Liver (tissue), 9 donors: ENCODE data around the gene GATAD2B. TPM values are rescaled to one million over a fixed set of nuclear protein-coding genes. Genes with fewer than 3 reads are reported as not detected.

Source experiments
- DNase-seq: peaks from one replicate; pipeline ENCODE4 v3.0.0-alpha.2; 2017; ENCODE audit warnings: low spot score
- H3K27ac ChIP-seq, 2 donors: one replicate each; pipeline ENCODE4 v1.7.0; 2013; ENCODE audit warnings: inconsistent platforms in 2 of 2, low read length in 2 of 2, control low read depth in 1 of 2, low read depth in 1 of 2, mild to moderate bottlenecking in 1 of 2
- H3K27me3 ChIP-seq, 4 donors: one replicate each; pipeline versions ENCODE4 v1.6.1 to v1.7.0; 2013; ENCODE audit warnings: low read length in 3 of 4, inconsistent platforms in 1 of 4, mild to moderate bottlenecking in 1 of 4, moderate library complexity in 1 of 4; ENCODE audit not compliant: control insufficient read depth in 4 of 4, insufficient read depth in 4 of 4
- H3K36me3 ChIP-seq, 4 donors: one replicate each; pipeline versions ENCODE4 v1.6.1 to v1.7.0; 2013; ENCODE audit warnings: low read length in 3 of 4, mild to moderate bottlenecking in 3 of 4, low read depth in 1 of 4, moderate library complexity in 1 of 4; ENCODE audit not compliant: control insufficient read depth in 4 of 4, insufficient read depth in 3 of 4
- H3K4me1 ChIP-seq, 4 donors: one replicate each; pipeline versions ENCODE4 v1.6.1 to v1.7.0; 2013; ENCODE audit warnings: low read length in 3 of 4, mild to moderate bottlenecking in 3 of 4, moderate library complexity in 1 of 4; ENCODE audit not compliant: control insufficient read depth in 4 of 4, insufficient read depth in 4 of 4
- H3K4me3 ChIP-seq, 3 donors: one replicate each; pipeline versions ENCODE4 v1.6.1 to v1.7.0; 2013; ENCODE audit warnings: low read length in 3 of 3, control low read depth in 1 of 3, low read depth in 1 of 3, mild to moderate bottlenecking in 1 of 3
- H3K9ac ChIP-seq, 2 donors: one replicate each; pipeline ENCODE4 v1.7.0; 2013; ENCODE audit warnings: low read length in 2 of 2, mild to moderate bottlenecking in 2 of 2, moderate library complexity in 2 of 2, control low read depth in 1 of 2, low read depth in 1 of 2
- H3K9me3 ChIP-seq, 4 donors: one replicate each; pipeline versions ENCODE4 v1.6.1 to v1.7.0; 2013; ENCODE audit warnings: low read length in 3 of 4; ENCODE audit not compliant: control insufficient read depth in 4 of 4
- EGR1 ChIP-seq, 2 donors: IDR thresholded peaks; 2 replicates each; pipeline ENCODE4 v1.6.1; 2016 to 2018; ENCODE audit warnings: antibody characterized with exemption in 2 of 2, low read depth in 2 of 2
- FOXA1 ChIP-seq: IDR thresholded peaks from 2 replicates; pipeline ENCODE4 v1.6.1; 2016; ENCODE audit warnings: antibody characterized with exemption
- FOXA2 ChIP-seq: IDR thresholded peaks from 2 replicates; pipeline ENCODE4 v1.6.1; 2016; ENCODE audit warnings: antibody characterized with exemption
- GABPA ChIP-seq, 2 donors: IDR thresholded peaks in 1 of 2; conservative IDR thresholded peaks in 1 of 2; 2 replicates each; pipeline ENCODE4 v1.6.1; 2016; ENCODE audit warnings: antibody characterized with exemption in 2 of 2, mild to moderate bottlenecking in 1 of 2, moderate library complexity in 1 of 2
- HNF4A ChIP-seq, 2 donors: conservative IDR thresholded peaks; 2 replicates each; pipeline ENCODE4 v1.6.1; 2016; ENCODE audit warnings: antibody characterized with exemption in 2 of 2, mild to moderate bottlenecking in 2 of 2
- HNF4G ChIP-seq: IDR thresholded peaks from 2 replicates; pipeline ENCODE4 v1.6.1; 2016; ENCODE audit warnings: antibody characterized with exemption
- JUND ChIP-seq, 2 donors: IDR thresholded peaks; 2 replicates each; pipeline ENCODE4 v1.6.1; 2016; ENCODE audit warnings: antibody characterized with exemption in 2 of 2
- NR2F2 ChIP-seq: IDR thresholded peaks from 2 replicates; pipeline ENCODE4 v1.6.1; 2016; ENCODE audit warnings: antibody characterized with exemption
- RAD21 ChIP-seq, 2 donors: IDR thresholded peaks; 2 replicates each; pipeline ENCODE4 v1.6.1; 2016; ENCODE audit warnings: antibody characterized with exemption in 2 of 2, mild to moderate bottlenecking in 2 of 2
- RXRA ChIP-seq, 2 donors: IDR thresholded peaks; 2 replicates each; pipeline ENCODE4 v1.6.1; 2017 to 2018; ENCODE audit warnings: antibody characterized with exemption in 2 of 2, mild to moderate bottlenecking in 1 of 2
- SP1 ChIP-seq: IDR thresholded peaks from 2 replicates; pipeline ENCODE4 v1.6.1; 2018; ENCODE audit warnings: antibody characterized with exemption, mild to moderate bottlenecking
- TAF1 ChIP-seq: conservative IDR thresholded peaks from 2 replicates; pipeline ENCODE4 v1.6.1; 2016; ENCODE audit warnings: antibody characterized with exemption, mild to moderate bottlenecking
- YY1 ChIP-seq: IDR thresholded peaks from 2 replicates; pipeline ENCODE4 v1.6.1; 2016; ENCODE audit warnings: antibody characterized with exemption, mild to moderate bottlenecking
- WGBS: extraction: QIAGEN DNeasy Blood & Tissue Kit; methylation state at CpG from one replicate; pipeline ENCODE4 v1.1.7; 2013; 5-methylcytosine and 5-hydroxymethylcytosine counted together
- polyA plus RNA-seq, 2 donors: library from polyadenylated mRNA; stranded (reverse) in 1 of 2; unstranded in 1 of 2; fragments of 200-250 nt in 1 of 2; fragments of >200 nt in 1 of 2; fragmentation: Nextera tagmentation in 1 of 2; extraction: Ambion mirVana in 1 of 2; gene quantifications; one replicate each; pipeline versions ENCODE4 v1.2.1 to v1.2.3, GENCODE V29; 2013 to 2015
- total RNA-seq, 2 donors: library from RNA; depleted of rRNA; stranded (reverse); fragments of >200 nt; gene quantifications; one replicate each; pipeline ENCODE4 v1.2.3, GENCODE V29; 2014
- TF ChIP-seq, protein P1 (sequence below): fragments of 150-350 bp; IDR thresholded peaks from 2 replicates; pipeline ENCODE4 v1.5.1; 2017; ENCODE audit warnings: improper control_type of control experiment, low read depth, low read length; ENCODE audit not compliant: missing input control
- TF ChIP-seq, protein P2 (sequence below): IDR thresholded peaks from 2 replicates; pipeline ENCODE4 v1.6.1; 2016; ENCODE audit warnings: antibody characterized with exemption, mild to moderate bottlenecking
- TF ChIP-seq, protein P3 (sequence below): IDR thresholded peaks from 2 replicates; pipeline ENCODE4 v1.6.1; 2016; ENCODE audit warnings: antibody characterized with exemption
- TF ChIP-seq, protein P4 (sequence below): IDR thresholded peaks from 2 replicates; pipeline ENCODE4 v1.6.1; 2016; ENCODE audit warnings: antibody characterized with exemption
- TF ChIP-seq, protein P5 (sequence below): IDR thresholded peaks from 2 replicates; pipeline ENCODE4 v1.6.1; 2016; ENCODE audit warnings: antibody characterized with exemption
- donor health status: healthy.
- donor health status: healthy.
- donor health status: healthy.
- donor health status: healthy.
- donor health status: healthy.

The GATAD2B gene
- total and polyA plus RNA-seq, 4 donors, result 3.2 to 4.9 (median 3.9) TPM

DNA sequence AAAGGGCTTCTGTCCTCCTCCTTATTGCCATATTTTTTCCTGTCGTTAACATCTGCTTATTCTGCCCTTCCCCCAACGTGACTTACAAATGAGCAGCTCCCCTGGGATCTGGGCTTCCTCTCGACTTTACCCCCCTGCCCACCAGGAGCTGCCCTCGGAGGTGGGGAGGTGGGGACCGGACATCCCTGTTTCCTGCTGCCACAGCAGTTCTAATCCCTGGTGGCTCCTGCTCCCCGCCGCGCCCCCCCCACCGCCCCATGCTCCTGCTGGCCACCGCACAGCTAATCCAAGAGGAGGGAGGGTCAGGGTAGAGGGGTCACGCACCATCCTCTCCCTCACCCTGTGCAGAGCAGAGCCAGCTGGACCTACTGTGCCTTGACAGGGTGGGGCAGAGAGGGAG, 152.0 kb downstream of the GATAD2B start:
- no peaks in the 10 kb centered on the region for H3K9me3 ChIP-seq
- H3K4me1 ChIP-seq, result peaks cover 19 to 60% (median 38%) of the 10 kb centered on the region in 4 donors
- DNase-seq, result no peak
- no peak overlapping the region for H3K27ac ChIP-seq
- no peak overlapping the region for H3K4me3 ChIP-seq
- WGBS, result 81% methylated on average over 11 of the region's 11 CpGs
- no peaks in the 10 kb centered on the region for H3K27me3 ChIP-seq
- no peak overlapping the region for H3K9ac ChIP-seq
- no peak for TF ChIP-seq RXRA (IDR thresholded peaks at IDR 0.05)
- no peak for TF ChIP-seq GABPA (IDR thresholded peaks at IDR 0.05 in 1 of 2, conservative IDR thresholded peaks at IDR 0.05 in 1 of 2)
- TF ChIP-seq TAF1, result no peak
- TF ChIP-seq, protein P1, sequence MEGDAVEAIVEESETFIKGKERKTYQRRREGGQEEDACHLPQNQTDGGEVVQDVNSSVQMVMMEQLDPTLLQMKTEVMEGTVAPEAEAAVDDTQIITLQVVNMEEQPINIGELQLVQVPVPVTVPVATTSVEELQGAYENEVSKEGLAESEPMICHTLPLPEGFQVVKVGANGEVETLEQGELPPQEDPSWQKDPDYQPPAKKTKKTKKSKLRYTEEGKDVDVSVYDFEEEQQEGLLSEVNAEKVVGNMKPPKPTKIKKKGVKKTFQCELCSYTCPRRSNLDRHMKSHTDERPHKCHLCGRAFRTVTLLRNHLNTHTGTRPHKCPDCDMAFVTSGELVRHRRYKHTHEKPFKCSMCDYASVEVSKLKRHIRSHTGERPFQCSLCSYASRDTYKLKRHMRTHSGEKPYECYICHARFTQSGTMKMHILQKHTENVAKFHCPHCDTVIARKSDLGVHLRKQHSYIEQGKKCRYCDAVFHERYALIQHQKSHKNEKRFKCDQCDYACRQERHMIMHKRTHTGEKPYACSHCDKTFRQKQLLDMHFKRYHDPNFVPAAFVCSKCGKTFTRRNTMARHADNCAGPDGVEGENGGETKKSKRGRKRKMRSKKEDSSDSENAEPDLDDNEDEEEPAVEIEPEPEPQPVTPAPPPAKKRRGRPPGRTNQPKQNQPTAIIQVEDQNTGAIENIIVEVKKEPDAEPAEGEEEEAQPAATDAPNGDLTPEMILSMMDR, result no peak
- TF ChIP-seq YY1, result no peak
- TF ChIP-seq, protein P2, sequence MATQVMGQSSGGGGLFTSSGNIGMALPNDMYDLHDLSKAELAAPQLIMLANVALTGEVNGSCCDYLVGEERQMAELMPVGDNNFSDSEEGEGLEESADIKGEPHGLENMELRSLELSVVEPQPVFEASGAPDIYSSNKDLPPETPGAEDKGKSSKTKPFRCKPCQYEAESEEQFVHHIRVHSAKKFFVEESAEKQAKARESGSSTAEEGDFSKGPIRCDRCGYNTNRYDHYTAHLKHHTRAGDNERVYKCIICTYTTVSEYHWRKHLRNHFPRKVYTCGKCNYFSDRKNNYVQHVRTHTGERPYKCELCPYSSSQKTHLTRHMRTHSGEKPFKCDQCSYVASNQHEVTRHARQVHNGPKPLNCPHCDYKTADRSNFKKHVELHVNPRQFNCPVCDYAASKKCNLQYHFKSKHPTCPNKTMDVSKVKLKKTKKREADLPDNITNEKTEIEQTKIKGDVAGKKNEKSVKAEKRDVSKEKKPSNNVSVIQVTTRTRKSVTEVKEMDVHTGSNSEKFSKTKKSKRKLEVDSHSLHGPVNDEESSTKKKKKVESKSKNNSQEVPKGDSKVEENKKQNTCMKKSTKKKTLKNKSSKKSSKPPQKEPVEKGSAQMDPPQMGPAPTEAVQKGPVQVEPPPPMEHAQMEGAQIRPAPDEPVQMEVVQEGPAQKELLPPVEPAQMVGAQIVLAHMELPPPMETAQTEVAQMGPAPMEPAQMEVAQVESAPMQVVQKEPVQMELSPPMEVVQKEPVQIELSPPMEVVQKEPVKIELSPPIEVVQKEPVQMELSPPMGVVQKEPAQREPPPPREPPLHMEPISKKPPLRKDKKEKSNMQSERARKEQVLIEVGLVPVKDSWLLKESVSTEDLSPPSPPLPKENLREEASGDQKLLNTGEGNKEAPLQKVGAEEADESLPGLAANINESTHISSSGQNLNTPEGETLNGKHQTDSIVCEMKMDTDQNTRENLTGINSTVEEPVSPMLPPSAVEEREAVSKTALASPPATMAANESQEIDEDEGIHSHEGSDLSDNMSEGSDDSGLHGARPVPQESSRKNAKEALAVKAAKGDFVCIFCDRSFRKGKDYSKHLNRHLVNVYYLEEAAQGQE, result no peak
- no peak for TF ChIP-seq SP1
- no peak for TF ChIP-seq HNF4G
- TF ChIP-seq JUND (IDR thresholded peaks at IDR 0.05), result no peak
- TF ChIP-seq, protein P3, sequence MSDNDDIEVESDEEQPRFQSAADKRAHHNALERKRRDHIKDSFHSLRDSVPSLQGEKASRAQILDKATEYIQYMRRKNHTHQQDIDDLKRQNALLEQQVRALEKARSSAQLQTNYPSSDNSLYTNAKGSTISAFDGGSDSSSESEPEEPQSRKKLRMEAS, result no peak
- no peak for TF ChIP-seq RAD21 (IDR thresholded peaks at IDR 0.05)
- TF ChIP-seq FOXA2, result no peak
- TF ChIP-seq FOXA1, result no peak
- no peak for TF ChIP-seq EGR1 (IDR thresholded peaks at IDR 0.05; ENCODE audit: low read depth in 2 of 2)
- TF ChIP-seq, protein P4, sequence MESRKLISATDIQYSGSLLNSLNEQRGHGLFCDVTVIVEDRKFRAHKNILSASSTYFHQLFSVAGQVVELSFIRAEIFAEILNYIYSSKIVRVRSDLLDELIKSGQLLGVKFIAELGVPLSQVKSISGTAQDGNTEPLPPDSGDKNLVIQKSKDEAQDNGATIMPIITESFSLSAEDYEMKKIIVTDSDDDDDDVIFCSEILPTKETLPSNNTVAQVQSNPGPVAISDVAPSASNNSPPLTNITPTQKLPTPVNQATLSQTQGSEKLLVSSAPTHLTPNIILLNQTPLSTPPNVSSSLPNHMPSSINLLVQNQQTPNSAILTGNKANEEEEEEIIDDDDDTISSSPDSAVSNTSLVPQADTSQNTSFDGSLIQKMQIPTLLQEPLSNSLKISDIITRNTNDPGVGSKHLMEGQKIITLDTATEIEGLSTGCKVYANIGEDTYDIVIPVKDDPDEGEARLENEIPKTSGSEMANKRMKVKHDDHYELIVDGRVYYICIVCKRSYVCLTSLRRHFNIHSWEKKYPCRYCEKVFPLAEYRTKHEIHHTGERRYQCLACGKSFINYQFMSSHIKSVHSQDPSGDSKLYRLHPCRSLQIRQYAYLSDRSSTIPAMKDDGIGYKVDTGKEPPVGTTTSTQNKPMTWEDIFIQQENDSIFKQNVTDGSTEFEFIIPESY, result no peak
- no peak for TF ChIP-seq NR2F2
- TF ChIP-seq HNF4A (conservative IDR thresholded peaks at IDR 0.05), result no peak
- TF ChIP-seq, protein P5, sequence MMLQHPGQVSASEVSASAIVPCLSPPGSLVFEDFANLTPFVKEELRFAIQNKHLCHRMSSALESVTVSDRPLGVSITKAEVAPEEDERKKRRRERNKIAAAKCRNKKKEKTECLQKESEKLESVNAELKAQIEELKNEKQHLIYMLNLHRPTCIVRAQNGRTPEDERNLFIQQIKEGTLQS, result no peak
- peaks cover 8 to 21% (median 11%) of the 10 kb centered on the region in 4 donors for H3K36me3 ChIP-seq
